H7 (cell line): ENCODE measurements around the gene PRPF19. TPM values are rescaled to one million over a fixed set of nuclear protein-coding genes. Genes with fewer than 3 reads are reported as not detected.

Experiments
- DNase-seq: peaks from one replicate; pipeline ENCODE4 v3.0.0; 2012
- H3K27me3 ChIP-seq: 2 replicates; pipeline ENCODE4 v1.6.0; 2011; ENCODE audit warnings: mild to moderate bottlenecking, low read length; ENCODE audit not compliant: control insufficient read depth, insufficient read depth
- H3K36me3 ChIP-seq: replicated peaks from 2 replicates; pipeline ENCODE4 v1.5.1; 2011; ENCODE audit warnings: low read length; ENCODE audit not compliant: control insufficient read depth, insufficient read depth
- H3K4me3 ChIP-seq: 2 replicates; pipeline ENCODE4 v1.5.1; 2011; ENCODE audit warnings: low read depth, mild to moderate bottlenecking, control low read depth, low read length, moderate library complexity; ENCODE audit not compliant: insufficient read depth
- total RNA-seq: library from RNA; depleted of rRNA; stranded (reverse); fragments of >200 nt; shearing (Covaris generic); gene quantifications from 2 replicates; pipeline ENCODE4 v1.2.3, GENCODE V29; 2014

Gene PRPF19
- total RNA-seq, 1 experiment from 2014 or later, result 123 TPM

DNA sequence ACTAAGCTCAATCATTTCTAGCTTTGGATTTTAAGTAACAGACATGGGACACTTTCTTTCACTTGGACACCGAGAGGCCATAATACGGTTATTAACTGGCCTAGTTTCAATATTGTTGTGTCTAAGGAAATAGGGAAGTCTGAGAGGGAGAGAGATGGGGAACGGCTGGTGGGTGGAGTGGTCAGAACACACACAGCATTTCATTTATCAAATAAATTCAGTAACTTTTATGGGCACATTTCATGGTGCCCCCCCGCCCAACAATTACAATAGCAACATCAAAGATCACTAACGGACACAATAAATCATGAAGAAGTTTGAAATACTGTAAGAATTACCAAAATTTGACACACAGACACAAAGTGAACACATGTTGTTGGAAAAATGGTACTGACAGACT is 10.7 kb downstream of the PRPF19 start:
- Histone ChIP-seq H3K27me3 (no peaks in the 10 kb centered on the region), H3K36me3 (peaks cover 34% of the 10 kb centered on the region), H3K4me3 (no peak overlapping the region)
- DNase-seq, result no peak

DNA sequence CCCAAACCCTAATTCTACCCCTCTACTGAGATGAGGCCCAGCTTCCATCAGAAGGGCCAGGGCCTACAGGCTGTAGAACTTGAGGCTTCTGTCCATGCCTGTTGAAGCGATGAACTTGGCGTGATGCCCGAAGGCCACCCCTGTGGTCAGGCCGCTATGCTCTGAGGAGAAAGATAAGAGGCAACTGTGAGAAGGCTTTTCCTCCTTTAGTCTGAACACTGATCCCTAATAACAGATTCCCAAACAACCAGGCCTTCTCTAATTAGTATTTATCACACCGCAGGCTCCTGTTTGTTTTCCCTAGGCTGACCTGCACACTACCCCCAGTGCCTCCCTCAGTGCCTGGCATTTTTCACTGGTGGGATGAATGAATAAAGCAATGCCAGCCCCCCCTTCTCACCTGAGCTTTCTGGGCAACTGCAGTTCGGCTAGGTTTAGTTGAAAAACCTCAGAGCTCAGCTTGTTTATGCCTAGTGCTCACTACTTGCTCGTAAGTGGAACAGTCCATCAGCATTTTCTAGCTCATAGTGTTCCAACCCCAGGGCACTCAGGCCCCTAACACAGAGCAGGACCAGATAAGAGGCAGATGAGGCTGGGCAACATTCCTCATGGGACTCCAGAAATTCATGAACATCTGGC is 15.2 kb downstream of the PRPF19 start:
- H3K4me3 ChIP-seq, result no peak overlapping the region
- H3K27me3 ChIP-seq, result no peaks in the 10 kb centered on the region
- peaks cover 10% of the 10 kb centered on the region for H3K36me3 ChIP-seq
- DNase-seq, result no peak

DNA sequence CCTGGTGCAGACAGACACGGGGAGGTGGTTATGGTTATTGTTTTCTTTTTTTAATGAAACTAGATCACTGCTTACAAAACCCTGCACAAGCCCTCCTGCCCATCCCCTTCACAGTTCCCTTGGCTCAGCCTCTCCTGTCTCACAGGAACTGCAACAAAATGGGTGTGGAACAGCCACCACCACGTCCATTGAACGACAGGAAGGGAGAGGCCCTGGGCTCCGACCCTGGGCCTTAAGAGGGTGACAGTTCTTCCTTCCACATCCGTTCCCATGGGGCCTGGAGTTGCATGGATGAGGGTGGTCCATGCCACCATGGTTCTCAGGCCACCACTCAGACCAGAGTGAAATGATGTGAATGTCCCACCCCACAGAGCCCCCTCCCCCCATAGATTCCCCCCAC is 15.7 kb downstream of the PRPF19 start:
- H3K36me3 ChIP-seq, result peaks cover 10% of the 10 kb centered on the region
- no peak for DNase-seq
- H3K4me3 ChIP-seq, result no peak overlapping the region
- no peaks in the 10 kb centered on the region for H3K27me3 ChIP-seq

- Histone ChIP-seq H3K4me3 (no peak overlapping the region), H3K27me3 (no peaks in the 10 kb centered on the region), H3K36me3 (peaks cover 6% of the 10 kb centered on the region)
- no peak for DNase-seq
Measured at GRCh38 chr11:60889869-60890311, 16.5 kb downstream of the PRPF19 start.

GRCh38 chr11:60887556-60887955 is 18.8 kb downstream of the PRPF19 start:
- Histone ChIP-seq H3K27me3 (no peaks in the 10 kb centered on the region), H3K4me3 (no peak overlapping the region), H3K36me3 (peaks cover 4% of the 10 kb centered on the region)
- peak; percentile 71 for DNase-seq

GRCh38 chr11:60880643-60881282 is 25.6 kb downstream of the PRPF19 start:
- H3K4me3 ChIP-seq, result no peak overlapping the region
- no peak for DNase-seq

GRCh38 chr11:60879971-60880588 is 26.3 kb downstream of the PRPF19 start:
- no peak for DNase-seq
- Histone ChIP-seq H3K36me3 (no peaks in the 10 kb centered on the region; the same call in 1 of the 2 replicates), H3K4me3 (no peak overlapping the region), H3K27me3 (no peaks in the 10 kb centered on the region)

More at GRCh38 chr11:60880643-60881282, 25.6 kb downstream of the PRPF19 start:
- Histone ChIP-seq H3K27me3 (no peaks in the 10 kb centered on the region), H3K36me3 (no peaks in the 10 kb centered on the region; the same call in 1 of the 2 replicates)

- Histone ChIP-seq H3K4me3 (no peak overlapping the region), H3K36me3 (no peaks in the 10 kb centered on the region; the same call in 1 of the 2 replicates), H3K27me3 (no peaks in the 10 kb centered on the region)
- no peak for DNase-seq
Measured at GRCh38 chr11:60879104-60879503, 27.3 kb downstream of the PRPF19 start.

- no peak for DNase-seq
- no peak overlapping the region for H3K4me3 ChIP-seq
- H3K36me3 ChIP-seq, result no peaks in the 10 kb centered on the region; the same call in 1 of the 2 replicates
- no peaks in the 10 kb centered on the region for H3K27me3 ChIP-seq
Measured at GRCh38 chr11:60878245-60879101, 27.9 kb downstream of the PRPF19 start.

DNA sequence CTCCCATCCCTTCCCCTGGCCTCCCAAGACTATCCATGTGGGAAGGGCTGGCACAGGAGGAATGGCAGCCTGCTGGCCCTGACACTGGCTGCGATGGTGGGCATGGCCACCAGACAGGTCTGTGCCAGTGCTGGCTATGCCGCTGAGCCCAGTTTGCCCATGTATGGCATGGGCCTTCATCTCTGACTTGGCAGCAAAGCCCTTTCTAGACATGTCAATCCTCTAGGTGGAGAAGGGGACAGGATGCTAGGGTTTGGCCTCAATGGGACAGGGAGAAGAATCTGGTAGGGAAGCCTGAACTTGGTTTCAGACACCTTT is 30.3 kb downstream of the PRPF19 start:
- H3K4me3 ChIP-seq, result no peak overlapping the region
- no peaks in the 10 kb centered on the region; the same call in 1 of the 2 replicates for H3K36me3 ChIP-seq
- no peaks in the 10 kb centered on the region for H3K27me3 ChIP-seq
- no peak for DNase-seq

DNA sequence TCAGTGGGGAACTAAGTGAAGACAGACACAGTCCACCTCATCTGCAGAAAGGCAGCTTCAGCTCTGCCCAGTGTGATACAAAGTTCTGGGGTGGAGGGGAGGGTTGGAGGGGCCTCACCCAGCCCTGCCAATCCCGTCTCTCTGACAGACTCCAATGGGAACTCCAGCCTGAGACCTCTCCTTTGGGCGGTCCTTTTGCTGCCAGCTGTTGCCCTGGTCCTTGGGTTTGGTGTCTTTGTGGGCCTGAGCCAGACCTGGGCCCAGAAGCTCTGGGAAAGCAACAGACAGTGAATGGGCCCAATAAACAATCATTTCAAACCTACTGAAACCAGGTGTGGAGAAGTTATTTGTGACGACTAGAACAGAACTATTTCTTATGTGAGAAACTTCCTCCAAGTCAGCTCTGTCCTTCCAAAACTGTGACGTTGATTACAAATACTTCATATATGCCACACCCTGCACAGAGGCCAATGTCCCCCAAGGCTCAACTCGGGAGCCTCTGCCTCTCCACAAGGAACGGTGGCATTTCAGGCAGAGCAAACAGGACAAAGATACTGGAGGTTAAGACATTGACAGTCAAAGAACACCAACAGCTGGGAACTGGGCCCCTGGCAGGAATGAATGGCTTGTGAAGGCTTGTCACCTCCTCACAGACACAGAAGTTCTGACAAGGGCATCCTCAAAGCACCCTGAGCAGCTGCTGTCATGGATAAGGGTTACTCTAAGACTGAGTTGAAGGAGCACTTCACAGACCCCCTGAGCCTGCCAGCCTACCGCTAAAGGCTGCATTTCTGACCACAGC is 30.8 kb downstream of the PRPF19 start:
- Histone ChIP-seq H3K36me3 (no peaks in the 10 kb centered on the region; the same call in 1 of the 2 replicates), H3K27me3 (no peaks in the 10 kb centered on the region), H3K4me3 (no peak overlapping the region)
- DNase-seq, result no peak

DNA sequence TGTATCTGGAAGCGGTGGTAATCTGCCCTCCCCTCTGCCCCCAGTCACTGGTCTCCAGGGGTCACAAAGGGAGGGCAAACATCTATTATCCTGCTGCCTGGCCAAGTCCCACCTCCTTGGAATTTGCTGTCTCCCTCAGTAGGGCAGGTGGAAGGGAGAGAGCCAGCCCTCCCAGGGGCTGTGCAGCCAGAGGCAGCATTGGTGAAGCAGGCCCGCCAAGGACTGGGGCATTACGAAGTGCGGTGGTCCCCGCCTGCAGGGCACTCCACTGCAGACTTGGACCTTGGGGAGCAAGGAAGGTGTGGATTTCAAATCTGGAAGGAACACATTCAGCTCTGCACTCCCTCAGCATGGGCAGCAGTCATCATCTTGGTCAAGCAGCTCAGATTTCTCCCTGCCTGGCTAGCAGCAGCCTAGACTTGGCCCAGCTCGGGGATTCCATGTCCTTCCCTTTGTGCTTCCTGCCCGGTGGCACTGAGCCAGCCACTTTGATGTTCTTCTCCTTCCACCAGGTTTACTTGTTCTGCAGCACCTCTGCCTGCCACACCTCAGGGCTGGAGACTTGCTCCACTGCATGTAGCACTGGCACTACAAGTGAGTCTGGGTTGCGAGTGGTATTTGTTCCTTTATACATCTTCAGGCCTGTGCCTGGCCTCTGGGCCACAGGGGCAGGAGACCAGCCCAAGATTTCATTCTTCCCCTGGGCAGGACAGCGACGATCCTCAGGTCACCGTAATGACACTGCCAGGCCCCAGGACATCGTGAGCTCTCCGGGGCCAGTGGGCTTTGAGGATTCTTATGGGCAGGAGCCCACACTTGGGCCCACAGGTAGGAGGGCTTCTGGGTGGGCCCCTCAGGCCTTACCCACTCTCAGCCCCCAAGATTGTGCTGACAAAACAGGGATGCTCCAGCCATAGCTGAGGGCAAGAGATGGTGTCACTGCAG is 31.7 kb downstream of the PRPF19 start:
- no peak for DNase-seq
- Histone ChIP-seq H3K4me3 (no peak overlapping the region), H3K27me3 (no peaks in the 10 kb centered on the region), H3K36me3 (no peaks in the 10 kb centered on the region; the same call in 1 of the 2 replicates)

DNA sequence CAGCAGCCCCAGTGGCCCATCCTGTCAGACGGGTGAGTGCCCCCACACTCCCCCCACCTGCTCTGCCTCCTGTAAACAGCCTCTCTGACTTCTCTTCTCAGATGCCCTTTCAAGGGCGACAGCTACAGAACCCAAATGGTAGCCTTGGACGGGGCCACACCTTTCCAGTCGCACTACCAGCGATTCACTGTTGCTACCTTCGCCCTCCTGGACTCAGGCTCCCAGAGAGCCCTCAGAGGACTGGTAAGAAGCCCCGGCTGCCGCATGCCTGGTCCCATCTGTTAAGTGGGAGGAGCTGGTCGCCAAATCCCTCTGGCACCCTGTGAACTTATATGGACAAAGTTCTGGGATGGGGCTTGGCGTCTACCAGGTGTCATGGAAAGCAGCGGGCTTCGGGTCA is 32.9 kb downstream of the PRPF19 start:
- DNase-seq, result peak; percentile 22
- Histone ChIP-seq H3K36me3 (no peaks in the 10 kb centered on the region), H3K4me3 (no peak overlapping the region), H3K27me3 (no peaks in the 10 kb centered on the region)
